Vagina (tissue), 2 donors: Measurements from ENCODE around the gene ADAM30. TPM values are rescaled to one million over a fixed set of nuclear protein-coding genes. Genes with fewer than 3 reads are reported as not detected.

ENCODE experiments used
- DNase-seq, 2 donors: peaks; one replicate each; pipeline ENCODE4 v3.0.0-alpha.2; 2017; ENCODE audit errors: extremely low spot score in 2 of 2
- H3K27ac ChIP-seq: fragments of 200-600 bp; sonication (generic); one replicate; pipeline ENCODE4 v1.5.1; 2019
- H3K27me3 ChIP-seq: fragments of 200-600 bp; sonication (generic); one replicate; pipeline ENCODE4 v1.5.1; 2019
- H3K36me3 ChIP-seq, 2 donors: fragments of 200-600 bp; sonication (generic); one replicate each; pipeline ENCODE4 v1.5.1; 2017 to 2019
- H3K4me1 ChIP-seq: fragments of 200-600 bp; sonication (generic); one replicate; pipeline ENCODE4 v1.5.1; 2019
- H3K4me3 ChIP-seq, 2 donors: fragments of 200-600 bp; sonication (generic); 1 replicate in 1 of 2; 2 replicates in 1 of 2; pipeline ENCODE4 v1.5.1; 2016 to 2019
- H3K9me3 ChIP-seq: fragments of 200-600 bp; sonication (generic); one replicate; pipeline ENCODE4 v1.5.1; 2019
- CTCF ChIP-seq, 3 experiments: fragments of 450-650 bp in 2 of 3; fragments of 200-600 bp in 1 of 3; sonication (generic) in 1 of 3; IDR thresholded peaks; one replicate each; pipeline ENCODE4 v1.5.1; 2017 to 2019; ENCODE audit warnings: antibody characterized with exemption in 3 of 3, mild to moderate bottlenecking in 2 of 3, moderate library complexity in 2 of 3
- POLR2A ChIP-seq, 2 donors: fragments of 450-650 bp; IDR thresholded peaks; one replicate each; pipeline ENCODE4 v1.6.1; 2017; ENCODE audit warnings: antibody characterized with exemption in 2 of 2, mild to moderate bottlenecking in 2 of 2, moderate library complexity in 2 of 2
- POLR2AphosphoS5 ChIP-seq, 2 donors: sonication (generic); formaldehyde crosslinking; IDR thresholded peaks; one replicate each; pipeline ENCODE4 v1.9.0; 2017; ENCODE audit warnings: antibody characterized with exemption in 2 of 2, mild to moderate bottlenecking in 2 of 2, low read depth in 1 of 2; ENCODE audit not compliant: insufficient read depth in 1 of 2
- intact Hi-C: fragments of 100-400 bp; cut with DNase I; formaldehyde crosslinking; loops from one replicate; pipeline ENCODE4 v1.15.1; 2023
- total RNA-seq: library from RNA; depleted of rRNA; stranded (reverse); fragments of >200 nt; gene quantifications from one replicate; pipeline ENCODE4 v1.2.3, GENCODE V29; 2016

ADAM30 gene
- total RNA-seq, 1 donor from 2014 or later: not detected

GRCh38 chr1:119893827-119894700 is 2.3 kb downstream of the ADAM30 start:
- no peaks in the 10 kb centered on the region for H3K27me3 ChIP-seq
- no peak for DNase-seq
- intact Hi-C loops: no loop called here
- no peak for TF ChIP-seq POLR2AphosphoS5 (IDR thresholded peaks at IDR 0.05; ENCODE audit: insufficient read depth in 1 of 2, low read depth in 1 of 2)
- no peak for TF ChIP-seq CTCF (IDR thresholded peaks at IDR 0.05)
- no peak for TF ChIP-seq POLR2A (IDR thresholded peaks at IDR 0.05)
- H3K4me1 ChIP-seq: no peaks in the 10 kb centered on the region
- H3K9me3 ChIP-seq: no peaks in the 10 kb centered on the region
- H3K36me3 ChIP-seq: no peaks in the 10 kb centered on the region
- no peak overlapping the region for H3K27ac ChIP-seq
- H3K4me3 ChIP-seq: no peak overlapping the region

GRCh38 chr1:119893238-119893791 is 3.0 kb downstream of the ADAM30 start:
- TF ChIP-seq CTCF (IDR thresholded peaks at IDR 0.05) (no peak), POLR2AphosphoS5 (IDR thresholded peaks at IDR 0.05; ENCODE audit: insufficient read depth in 1 of 2, low read depth in 1 of 2) (no peak), POLR2A (IDR thresholded peaks at IDR 0.05) (no peak)
- no peak for DNase-seq
- H3K4me3 ChIP-seq: no peak overlapping the region
- intact Hi-C loops: no loop called here
- H3K36me3 ChIP-seq: no peaks in the 10 kb centered on the region
- no peaks in the 10 kb centered on the region for H3K4me1 ChIP-seq
- H3K27ac ChIP-seq: no peak overlapping the region
- H3K27me3 ChIP-seq: no peaks in the 10 kb centered on the region
- no peaks in the 10 kb centered on the region for H3K9me3 ChIP-seq

GRCh38 chr1:119891386-119891785 is 4.9 kb downstream of the ADAM30 start:
- no peak for DNase-seq
- TF ChIP-seq POLR2A (IDR thresholded peaks at IDR 0.05) (no peak), POLR2AphosphoS5 (IDR thresholded peaks at IDR 0.05; ENCODE audit: insufficient read depth in 1 of 2, low read depth in 1 of 2) (no peak), CTCF (IDR thresholded peaks at IDR 0.05) (no peak)
- Histone ChIP-seq H3K36me3 (no peaks in the 10 kb centered on the region), H3K4me1 (no peaks in the 10 kb centered on the region), H3K4me3 (no peak overlapping the region), H3K27me3 (no peaks in the 10 kb centered on the region), H3K9me3 (no peaks in the 10 kb centered on the region), H3K27ac (no peak overlapping the region)
- intact Hi-C loops: no loop called here

GRCh38 chr1:119888476-119888875 is 7.8 kb downstream of the ADAM30 start:
- Histone ChIP-seq H3K27ac (no peak overlapping the region), H3K9me3 (no peaks in the 10 kb centered on the region), H3K27me3 (no peaks in the 10 kb centered on the region), H3K4me3 (no peak overlapping the region), H3K36me3 (no peaks in the 10 kb centered on the region), H3K4me1 (no peaks in the 10 kb centered on the region)
- intact Hi-C loops: no loop called here
- DNase-seq: no peak
- TF ChIP-seq POLR2AphosphoS5 (IDR thresholded peaks at IDR 0.05; ENCODE audit: insufficient read depth in 1 of 2, low read depth in 1 of 2) (no peak), POLR2A (IDR thresholded peaks at IDR 0.05) (no peak), CTCF (IDR thresholded peaks at IDR 0.05) (no peak)

GRCh38 chr1:119887427-119887826 is 8.9 kb downstream of the ADAM30 start:
- no peak for TF ChIP-seq POLR2AphosphoS5 (IDR thresholded peaks at IDR 0.05; ENCODE audit: insufficient read depth in 1 of 2, low read depth in 1 of 2)
- TF ChIP-seq CTCF (IDR thresholded peaks at IDR 0.05): no peak
- no peak for TF ChIP-seq POLR2A (IDR thresholded peaks at IDR 0.05)
- Histone ChIP-seq H3K36me3 (no peaks in the 10 kb centered on the region), H3K27me3 (no peaks in the 10 kb centered on the region), H3K4me1 (no peaks in the 10 kb centered on the region), H3K27ac (no peak overlapping the region), H3K9me3 (no peaks in the 10 kb centered on the region), H3K4me3 (no peak overlapping the region)
- intact Hi-C loops: no loop called here
- DNase-seq: no peak
